HG03457 (cell line): ENCODE results near the gene POLG2.
"Not testable (repeated sequence)": the region's sequence is repeated elsewhere in the genome, so short reads cannot be mapped to it uniquely, and the experiment has no call there.

Experiments used
- ATAC-seq: cut with Tn5 transposase; IDR thresholded peaks from one replicate; pipeline ENCODE4 v1.9.1; 2021; ENCODE audit warnings: moderate number of reproducible peaks; ENCODE audit not compliant: unreplicated experiment

The POLG2 gene

GRCh38 chr17:64443086-64443760 is 53.6 kb downstream of the POLG2 start:
- no peak for ATAC-seq

DNA sequence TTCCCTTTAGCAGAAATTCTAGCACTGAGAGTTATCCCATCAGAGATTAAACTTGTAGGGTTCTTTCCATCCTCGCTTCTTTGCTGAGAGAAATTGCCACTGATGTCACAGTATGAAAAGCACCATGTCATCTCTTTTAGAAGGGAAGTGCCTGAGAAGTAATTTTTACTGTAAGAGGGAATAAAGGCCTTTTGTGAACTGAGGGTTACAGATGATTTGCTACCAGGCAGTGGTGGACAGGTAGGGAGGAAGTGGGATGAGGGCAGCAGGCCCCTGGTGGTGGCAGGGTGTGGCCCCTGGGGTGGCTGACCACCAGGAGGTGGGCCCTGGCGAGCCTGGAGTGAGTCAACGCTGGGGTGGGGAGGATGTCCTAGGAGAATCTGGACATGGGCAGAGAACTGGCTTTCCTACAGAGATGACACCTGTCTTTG is 54.3 kb downstream of the POLG2 start:
- no peak for ATAC-seq

- ATAC-seq = no peak
Observed at GRCh38 chr17:64441772-64442540, 54.9 kb downstream of the POLG2 start.

GRCh38 chr17:64439956-64440355 is 56.9 kb downstream of the POLG2 start:
- ATAC-seq = no peak

DNA sequence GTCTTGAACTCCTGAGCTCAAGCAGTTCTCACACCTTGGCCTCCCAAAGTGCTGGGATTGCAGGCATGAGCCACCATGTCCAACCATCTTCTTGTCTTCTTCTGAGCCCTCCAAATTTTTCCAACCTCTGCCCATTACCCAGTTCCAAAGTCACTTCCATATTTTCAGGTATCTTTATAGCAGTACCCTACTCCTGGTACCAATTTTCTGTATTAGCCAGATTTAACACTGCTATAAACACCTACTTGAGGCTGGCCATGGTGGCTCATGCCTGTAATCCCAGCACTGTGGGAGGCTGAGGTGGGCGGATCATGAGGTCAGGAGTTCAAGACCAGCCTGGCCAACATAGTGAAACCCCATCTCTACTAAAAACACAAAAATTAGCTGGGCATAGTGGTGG is 57.3 kb downstream of the POLG2 start:
- not testable (repeated sequence) for ATAC-seq

GRCh38 chr17:64437944-64438525 is 58.8 kb downstream of the POLG2 start:
- ATAC-seq = no peak

GRCh38 chr17:64431534-64431933 is 65.3 kb downstream of the POLG2 start:
- ATAC-seq = no peak

DNA sequence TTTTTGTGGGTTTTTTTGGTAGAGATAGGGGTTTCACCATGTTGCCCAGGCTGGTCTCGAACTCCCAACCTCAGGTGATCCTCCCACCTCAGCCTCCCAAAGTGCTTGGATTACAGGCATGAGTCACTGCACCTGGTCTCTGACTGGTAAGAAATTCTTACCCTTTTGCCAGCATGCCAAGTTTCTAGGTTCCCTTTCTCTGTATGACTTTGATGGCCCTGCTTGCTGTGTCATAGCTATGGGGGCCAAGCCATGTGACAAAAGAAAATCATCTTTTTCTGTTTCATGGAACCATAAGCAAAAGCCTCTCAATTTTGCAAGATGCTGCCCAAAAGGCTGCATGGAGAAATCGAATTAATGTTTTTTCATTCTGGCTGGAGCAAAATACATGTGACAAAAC is 66.8 kb downstream of the POLG2 start:
- not testable (repeated sequence) for ATAC-seq

DNA sequence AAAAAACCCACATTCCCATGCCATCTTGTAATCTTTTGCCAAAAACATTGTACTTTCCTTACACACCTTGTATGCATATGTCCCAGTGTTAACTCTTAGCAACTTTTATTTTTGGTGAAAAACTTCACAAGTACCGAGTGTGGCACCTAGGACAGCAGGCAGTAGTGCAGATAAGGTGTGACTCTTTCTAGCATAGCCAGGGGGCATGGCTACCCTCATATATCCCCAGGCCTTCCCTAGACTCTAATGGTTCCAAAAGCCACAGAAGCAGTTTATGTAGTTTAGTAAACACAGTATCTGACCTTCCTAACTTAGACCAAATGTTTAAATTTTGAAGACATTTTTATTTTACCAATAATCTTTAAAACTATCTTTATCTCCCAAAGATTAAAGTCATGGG is 68.4 kb downstream of the POLG2 start:
- ATAC-seq = no peak
